Neuronal stem cell (in vitro differentiated cells): ENCODE results near the gene ROR1.

Experiments
- DNase-seq: peaks from one replicate; pipeline ENCODE4 v3.0.0-alpha.2; 2013; ENCODE audit warnings: low spot score
- H2AFZ ChIP-seq: one replicate; pipeline ENCODE4 v1.6.1; 2013; ENCODE audit warnings: mild to moderate bottlenecking, low read length, inconsistent platforms
- H2AK5ac ChIP-seq: 2 replicates; pipeline ENCODE4 v1.6.1; 2013; ENCODE audit warnings: low read depth, mild to moderate bottlenecking, inconsistent platforms, low read length, moderate library complexity, mixed read lengths
- H2BK120ac ChIP-seq: 2 replicates; pipeline ENCODE4 v1.6.1; 2013; ENCODE audit warnings: low read depth, mild to moderate bottlenecking, inconsistent platforms, low read length, moderate library complexity, mixed read lengths
- H2BK12ac ChIP-seq: one replicate; pipeline ENCODE4 v1.6.1; 2013; ENCODE audit warnings: low read length, inconsistent platforms
- H2BK15ac ChIP-seq: 2 replicates; pipeline ENCODE4 v1.6.1; 2013; ENCODE audit warnings: mild to moderate bottlenecking, low read length, inconsistent platforms, mixed read lengths
- H2BK5ac ChIP-seq: one replicate; pipeline ENCODE4 v1.6.1; 2013; ENCODE audit warnings: inconsistent platforms, mild to moderate bottlenecking, low read length, moderate library complexity
- H3K14ac ChIP-seq: one replicate; pipeline ENCODE4 v1.6.1; 2013; ENCODE audit warnings: low read length, inconsistent platforms
- H3K18ac ChIP-seq: 2 replicates; pipeline ENCODE4 v1.6.1; 2013; ENCODE audit warnings: low read length, inconsistent platforms
- H3K23ac ChIP-seq: 2 replicates; pipeline ENCODE4 v1.6.1; 2013; ENCODE audit warnings: low read depth, mild to moderate bottlenecking, mixed read lengths, low read length, inconsistent platforms; ENCODE audit not compliant: poor library complexity
- H3K27ac ChIP-seq: replicated peaks from 3 replicates; pipeline ENCODE4 v1.5.1; 2013; ENCODE audit warnings: low read length, inconsistent platforms
- H3K27me3 ChIP-seq, 3 experiments: 2 replicates each; pipeline ENCODE4 v1.6.1; 2013; ENCODE audit warnings: low read length in 3 of 3, mild to moderate bottlenecking in 2 of 3, inconsistent platforms in 1 of 3, low read depth in 1 of 3, mixed read lengths in 1 of 3, moderate library complexity in 1 of 3; ENCODE audit not compliant: control insufficient read depth in 3 of 3, insufficient read depth in 3 of 3
- H3K36me3 ChIP-seq, 2 donors: replicated peaks in 1 of 2; 2 replicates each; pipeline ENCODE4 v1.6.1; 2013; ENCODE audit warnings: low read length in 2 of 2; ENCODE audit not compliant: control insufficient read depth in 2 of 2, insufficient read depth in 2 of 2
- H3K4ac ChIP-seq: 2 replicates; pipeline ENCODE4 v1.6.1; 2013; ENCODE audit warnings: inconsistent platforms, mild to moderate bottlenecking, low read length, moderate library complexity
- H3K4me1 ChIP-seq, 2 donors: 1 replicate in 1 of 2; 2 replicates in 1 of 2; pipeline ENCODE4 v1.6.1; 2013; ENCODE audit warnings: low read length in 2 of 2, low read depth in 1 of 2; ENCODE audit not compliant: control insufficient read depth in 2 of 2, insufficient read depth in 1 of 2
- H3K4me2 ChIP-seq: one replicate; pipeline ENCODE4 v1.6.1; 2013; ENCODE audit warnings: mild to moderate bottlenecking, low read length, inconsistent platforms; ENCODE audit not compliant: insufficient read depth, poor library complexity, severe bottlenecking
- H3K4me3 ChIP-seq, 2 donors: 2 replicates each; pipeline ENCODE4 v1.5.1; 2013; ENCODE audit warnings: low read length in 2 of 2, mild to moderate bottlenecking in 2 of 2, inconsistent platforms in 1 of 2, moderate library complexity in 1 of 2
- H3K79me1 ChIP-seq: one replicate; pipeline ENCODE4 v1.6.1; 2013; ENCODE audit warnings: low read depth, mild to moderate bottlenecking, inconsistent platforms, low read length, moderate library complexity
- H3K9ac ChIP-seq: one replicate; pipeline ENCODE4 v1.6.1; 2013; ENCODE audit warnings: mild to moderate bottlenecking, low read depth, low read length, inconsistent platforms; ENCODE audit not compliant: poor library complexity
- H3K9me3 ChIP-seq, 2 donors: replicated peaks in 1 of 2; 2 replicates each; pipeline versions ENCODE3 to v1.6.1; 2013; ENCODE audit warnings: low read length in 2 of 2, mild to moderate bottlenecking in 2 of 2, inconsistent platforms in 1 of 2, low read depth in 1 of 2, mixed read lengths in 1 of 2, moderate library complexity in 1 of 2; ENCODE audit not compliant: control insufficient read depth in 2 of 2, insufficient read depth in 1 of 2
- H4K8ac ChIP-seq: one replicate; pipeline ENCODE4 v1.6.1; 2013; ENCODE audit warnings: low read depth, mild to moderate bottlenecking, inconsistent platforms, low read length, moderate library complexity
- H4K91ac ChIP-seq: one replicate; pipeline ENCODE4 v1.6.1; 2013; ENCODE audit warnings: low read length, low read depth, mild to moderate bottlenecking, inconsistent platforms; ENCODE audit not compliant: poor library complexity
- WGBS, 2 donors: extraction: QIAGEN DNeasy Blood & Tissue Kit; methylation state at CpG; one replicate each; pipeline ENCODE4 v1.1.7; 2013; ENCODE audit warnings: missing lambda C conversion rate in 2 of 2, mixed read lengths in 1 of 2; ENCODE audit not compliant: insufficient read length in 2 of 2, insufficient replicate concordance in 1 of 2; ENCODE audit errors: extremely low coverage in 2 of 2; 5-methylcytosine and 5-hydroxymethylcytosine counted together

Gene ROR1

DNA sequence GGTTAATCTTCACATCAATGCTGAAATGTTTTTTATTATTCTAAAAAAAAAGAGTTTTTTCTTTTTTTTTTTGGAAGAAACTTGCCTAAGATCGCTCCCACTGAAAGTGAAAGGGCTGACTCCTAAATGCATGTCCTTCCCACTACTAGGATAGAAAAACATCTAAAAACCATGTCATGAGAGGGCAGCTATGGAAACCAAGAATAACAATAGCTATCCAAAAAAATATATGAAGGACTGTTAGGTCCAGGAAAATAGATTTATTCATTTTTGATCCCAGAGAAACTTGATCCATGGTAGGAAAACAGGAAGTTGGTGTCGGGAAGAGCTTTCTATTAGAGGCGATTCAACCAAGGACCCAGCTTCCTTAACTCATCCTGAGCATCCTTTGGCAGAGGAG, 23.1 kb upstream of the ROR1 start:
- no CpG with 5 or more reads among the region's 3 CpGs for WGBS, 2 donors
- Histone ChIP-seq H2AFZ (no peak overlapping the region), H3K18ac (no peak overlapping the region)

DNA sequence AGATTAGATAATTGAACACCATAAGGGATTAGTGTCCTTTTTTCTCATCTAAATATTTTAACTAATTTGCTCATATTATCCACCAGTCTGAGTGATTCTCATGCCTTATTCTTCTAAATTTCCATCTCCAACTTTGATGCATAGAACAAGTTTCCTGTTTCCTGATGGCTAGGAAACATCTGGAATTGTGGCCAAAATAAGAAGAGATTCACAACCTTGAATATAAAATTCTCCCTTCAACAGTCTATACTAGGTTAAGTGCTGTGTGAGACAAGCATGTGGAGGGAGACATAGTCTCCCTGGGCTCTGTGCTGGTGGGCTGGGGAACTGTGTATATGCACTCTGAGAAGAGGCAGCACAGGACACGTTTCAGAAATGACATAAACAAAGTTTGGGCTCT, 21.6 kb upstream of the ROR1 start:
- DNase-seq, result no peak
- Histone ChIP-seq H3K4me2 (no peak overlapping the region), H3K36me3 (no peaks in the 10 kb centered on the region), H3K79me1 (no peaks in the 10 kb centered on the region), H3K27ac (no peak overlapping the region), H3K18ac (no peak overlapping the region), H3K9ac (no peak overlapping the region), H3K27me3 (peaks cover 0 to 10% (median 0%) of the 10 kb centered on the region in 3 experiments), H2BK120ac (no peak overlapping the region), H2AFZ (no peak overlapping the region), H3K4me1 (peaks cover 0 to 2% of the 10 kb centered on the region in 2 donors), H3K9me3 (no peaks in the 10 kb centered on the region), H2BK12ac (no peak overlapping the region), H3K23ac (no peak overlapping the region), H3K14ac (no peak overlapping the region), H2AK5ac (no peak overlapping the region), H3K4me3 (no peak overlapping the region), H3K4ac (no peak overlapping the region), H2BK15ac (no peak overlapping the region), H4K8ac (no peak overlapping the region), H2BK5ac (no peak overlapping the region), H4K91ac (no peak overlapping the region)
- WGBS, 2 donors, result no CpG with 5 or more reads among the region's 1 CpG

More for the DNA sequence above, 23.1 kb upstream of the ROR1 start:
- H3K27me3 ChIP-seq, result peaks cover 0 to 10% (median 0%) of the 10 kb centered on the region in 3 experiments
- no peak overlapping the region for H2AK5ac ChIP-seq
- no peak overlapping the region for H3K4me3 ChIP-seq
- H3K4ac ChIP-seq, result no peak overlapping the region
- H3K27ac ChIP-seq, result no peak overlapping the region
- H3K23ac ChIP-seq, result no peak overlapping the region
- H3K9ac ChIP-seq, result no peak overlapping the region
- no peaks in the 10 kb centered on the region for H3K9me3 ChIP-seq
- no peak overlapping the region for H3K4me2 ChIP-seq
- DNase-seq, result no peak
- no peak overlapping the region for H3K14ac ChIP-seq
- H2BK15ac ChIP-seq, result no peak overlapping the region
- no peak overlapping the region for H4K8ac ChIP-seq
- H3K79me1 ChIP-seq, result no peaks in the 10 kb centered on the region
- peaks cover 10 to 12% of the 10 kb centered on the region in 2 donors for H3K4me1 ChIP-seq
- H2BK12ac ChIP-seq, result no peak overlapping the region
- no peak overlapping the region for H4K91ac ChIP-seq
- H2BK5ac ChIP-seq, result no peak overlapping the region
- no peak overlapping the region for H2BK120ac ChIP-seq
- no peaks in the 10 kb centered on the region for H3K36me3 ChIP-seq

DNA sequence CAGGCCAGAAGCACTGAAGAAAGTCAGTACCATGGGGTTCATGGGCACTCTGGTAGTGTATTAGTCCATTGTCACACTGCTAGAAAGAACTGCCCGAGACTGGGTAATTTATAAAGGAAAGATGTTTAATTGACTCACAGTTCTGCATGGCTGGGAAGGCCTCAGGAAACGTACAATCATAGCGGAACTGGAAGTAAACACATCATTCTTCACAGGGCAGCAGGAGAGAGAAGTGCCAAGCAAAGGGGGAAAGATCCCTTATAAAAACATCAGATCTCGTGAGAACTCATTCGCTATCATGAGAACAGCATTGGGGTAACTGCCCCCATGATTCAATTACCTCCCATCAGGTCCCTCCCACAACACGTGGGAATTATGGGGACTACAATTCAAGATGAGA, 20.2 kb upstream of the ROR1 start:
- peaks cover 0 to 4% (median 0%) of the 10 kb centered on the region in 3 experiments for H3K27me3 ChIP-seq
- H3K9ac ChIP-seq, result no peak overlapping the region
- no peak overlapping the region for H3K4me2 ChIP-seq
- H2BK5ac ChIP-seq, result no peak overlapping the region
- WGBS, 2 donors, result no CpG with 5 or more reads among the region's 6 CpGs
- H2BK12ac ChIP-seq, result no peak overlapping the region
- H3K18ac ChIP-seq, result no peak overlapping the region
- H3K79me1 ChIP-seq, result no peaks in the 10 kb centered on the region
- H4K91ac ChIP-seq, result no peak overlapping the region
- DNase-seq, result no peak
- H2AK5ac ChIP-seq, result no peak overlapping the region
- no peak overlapping the region for H4K8ac ChIP-seq
- H2BK15ac ChIP-seq, result no peak overlapping the region
- H3K9me3 ChIP-seq, result no peaks in the 10 kb centered on the region
- no peak overlapping the region for H2BK120ac ChIP-seq
- H3K36me3 ChIP-seq, result no peaks in the 10 kb centered on the region
- no peak overlapping the region for H3K27ac ChIP-seq
- no peak overlapping the region for H3K4ac ChIP-seq
- H3K23ac ChIP-seq, result no peak overlapping the region
- H3K14ac ChIP-seq, result no peak overlapping the region
- H3K4me1 ChIP-seq, result no peaks in the 10 kb centered on the region
- H2AFZ ChIP-seq, result no peak overlapping the region
- H3K4me3 ChIP-seq, result no peak overlapping the region

DNA sequence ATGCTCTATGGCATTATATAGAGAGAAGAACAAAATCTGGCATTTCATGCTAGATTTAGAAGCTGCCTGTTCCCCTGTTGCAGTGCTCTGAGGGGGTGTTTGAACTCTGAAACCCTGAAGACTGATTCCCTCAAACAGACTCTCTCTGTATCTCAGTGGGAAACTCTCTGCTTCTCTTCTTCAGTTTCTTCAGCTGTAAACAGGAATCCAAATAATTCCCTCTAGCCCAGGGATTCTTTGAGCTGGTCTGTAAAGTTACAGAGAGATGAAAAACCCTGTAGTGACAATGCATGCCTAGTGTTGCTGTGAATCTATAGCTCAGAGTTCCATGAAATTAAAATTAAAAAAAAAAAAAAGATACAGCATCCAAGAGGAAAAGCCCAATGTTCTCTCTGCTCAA, 17.0 kb upstream of the ROR1 start:
- H3K27me3 ChIP-seq, result no peaks in the 10 kb centered on the region
- no peak overlapping the region for H3K14ac ChIP-seq
- H2BK12ac ChIP-seq, result no peak overlapping the region
- no peak overlapping the region for H3K9ac ChIP-seq
- no peak overlapping the region for H2BK120ac ChIP-seq
- no peak for DNase-seq
- no peak overlapping the region for H2AFZ ChIP-seq
- peaks cover 0 to 2% of the 10 kb centered on the region in 2 donors for H3K4me1 ChIP-seq
- H2AK5ac ChIP-seq, result no peak overlapping the region
- no peak overlapping the region for H2BK5ac ChIP-seq
- no peaks in the 10 kb centered on the region for H3K36me3 ChIP-seq
- no peak overlapping the region for H3K4ac ChIP-seq
- no peak overlapping the region for H3K4me3 ChIP-seq
- H3K9me3 ChIP-seq, result no peaks in the 10 kb centered on the region
- H3K79me1 ChIP-seq, result no peaks in the 10 kb centered on the region
- H2BK15ac ChIP-seq, result no peak overlapping the region
- no peak overlapping the region for H4K8ac ChIP-seq
- H3K23ac ChIP-seq, result no peak overlapping the region
- H4K91ac ChIP-seq, result no peak overlapping the region
- H3K18ac ChIP-seq, result no peak overlapping the region
- no peak overlapping the region for H3K27ac ChIP-seq
- no peak overlapping the region for H3K4me2 ChIP-seq
